MM.1S (cell line): ENCODE data around the gene TNP2.

ENCODE experiments used
- DNase-seq: peaks from one replicate; pipeline ENCODE4 v3.0.0-alpha.2; 2015
- H2AFZ ChIP-seq: fragments of 300-600 bp; sonication (generic); 2 replicates; pipeline ENCODE4 v1.6.0; 2016; ENCODE audit warnings: antibody characterized with exemption, low read length
- H3F3A ChIP-seq: fragments of 300-600 bp; sonication (generic); 2 replicates; pipeline ENCODE4 v1.6.1; 2016; ENCODE audit warnings: mild to moderate bottlenecking, antibody characterized with exemption, low read length, moderate library complexity, mixed read lengths; ENCODE audit not compliant: insufficient read depth
- H3K27ac ChIP-seq: fragments of 300-600 bp; sonication (generic); 2 replicates; pipeline ENCODE4 v1.5.1; 2016; ENCODE audit warnings: mild to moderate bottlenecking, low read length
- H3K27me3 ChIP-seq: fragments of 300-600 bp; sonication (generic); replicated peaks from 2 replicates; pipeline ENCODE4 v1.6.0; 2016; ENCODE audit warnings: low read length; ENCODE audit not compliant: insufficient read depth
- H3K36me3 ChIP-seq: fragments of 300-600 bp; sonication (generic); replicated peaks from 2 replicates; pipeline ENCODE4 v1.6.1; 2016; ENCODE audit warnings: mild to moderate bottlenecking, low read length, mixed read lengths; ENCODE audit not compliant: insufficient read depth
- H3K4me1 ChIP-seq: fragments of 300-600 bp; sonication (generic); 2 replicates; pipeline ENCODE4 v1.6.1; 2016; ENCODE audit warnings: low read length, mixed read lengths
- H3K4me2 ChIP-seq: fragments of 300-600 bp; sonication (generic); 2 replicates; pipeline ENCODE4 v1.6.0; 2016; ENCODE audit warnings: low read depth, low read length
- H3K4me3 ChIP-seq: fragments of 300-600 bp; sonication (generic); 2 replicates; pipeline ENCODE4 v1.5.1; 2016; ENCODE audit warnings: low read length, mixed read lengths
- H3K79me2 ChIP-seq: fragments of 300-600 bp; sonication (generic); 2 replicates; pipeline ENCODE4 v1.6.1; 2016; ENCODE audit warnings: mixed run types, low read length, mixed read lengths
- H3K9ac ChIP-seq: fragments of 300-600 bp; sonication (generic); 2 replicates; pipeline ENCODE4 v1.6.1; 2016; ENCODE audit warnings: low read length, mixed read lengths
- H3K9me2 ChIP-seq: fragments of 300-600 bp; sonication (generic); replicated peaks from 2 replicates; pipeline ENCODE4 v1.6.1; 2016; ENCODE audit warnings: mild to moderate bottlenecking, low read length, mixed read lengths; ENCODE audit not compliant: insufficient read depth
- H3K9me3 ChIP-seq: fragments of 300-600 bp; sonication (generic); replicated peaks from 2 replicates; pipeline ENCODE4 v1.6.1; 2016; ENCODE audit warnings: mild to moderate bottlenecking, low read length, mixed read lengths; ENCODE audit not compliant: insufficient read depth
- H4K20me1 ChIP-seq: fragments of 300-600 bp; sonication (generic); 2 replicates; pipeline ENCODE4 v1.6.1; 2016; ENCODE audit warnings: mild to moderate bottlenecking, low read length, moderate library complexity, mixed read lengths; ENCODE audit not compliant: insufficient read depth
- EZH2 ChIP-seq: fragments of 300-600 bp; sonication (generic); optimal IDR thresholded peaks from 2 replicates; pipeline ENCODE3; 2017; ENCODE audit warnings: low read depth, mild to moderate bottlenecking, antibody characterized with exemption, low read length, mixed read lengths
- EZH2phosphoT487 ChIP-seq: fragments of 300-600 bp; sonication (generic); IDR thresholded peaks from 2 replicates; pipeline ENCODE4 v1.6.1; 2018; ENCODE audit warnings: antibody characterized with exemption, low read length
- TF ChIP-seq, protein P1 (sequence below): fragments of 300-600 bp; sonication (generic); IDR thresholded peaks from 2 replicates; pipeline ENCODE4 v1.5.1; 2016; ENCODE audit warnings: antibody characterized with exemption, low read length, mixed read lengths

Gene TNP2

DNA sequence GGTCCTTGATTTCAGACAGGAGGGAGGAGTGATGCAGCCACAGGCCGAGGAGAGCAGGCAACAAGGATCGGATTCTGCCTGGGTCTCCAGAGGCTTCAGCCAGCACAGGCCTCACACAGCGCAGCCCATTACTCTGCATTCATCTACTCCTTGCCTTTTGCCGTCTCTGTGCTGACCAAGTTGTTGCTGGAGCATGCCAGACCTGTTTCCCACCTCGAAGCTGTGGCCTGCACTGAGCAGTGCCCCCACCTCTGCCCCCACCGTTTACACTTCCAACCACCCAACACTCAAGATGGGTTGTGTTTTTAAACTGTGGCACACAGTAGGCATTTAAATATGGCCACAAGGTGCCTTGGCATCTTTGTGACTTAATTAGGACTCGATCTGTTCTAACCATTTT lies 5.8 kb upstream of the TNP2 start:
- TF ChIP-seq EZH2 (no peak), EZH2phosphoT487 (no peak)
- TF ChIP-seq, protein P1, sequence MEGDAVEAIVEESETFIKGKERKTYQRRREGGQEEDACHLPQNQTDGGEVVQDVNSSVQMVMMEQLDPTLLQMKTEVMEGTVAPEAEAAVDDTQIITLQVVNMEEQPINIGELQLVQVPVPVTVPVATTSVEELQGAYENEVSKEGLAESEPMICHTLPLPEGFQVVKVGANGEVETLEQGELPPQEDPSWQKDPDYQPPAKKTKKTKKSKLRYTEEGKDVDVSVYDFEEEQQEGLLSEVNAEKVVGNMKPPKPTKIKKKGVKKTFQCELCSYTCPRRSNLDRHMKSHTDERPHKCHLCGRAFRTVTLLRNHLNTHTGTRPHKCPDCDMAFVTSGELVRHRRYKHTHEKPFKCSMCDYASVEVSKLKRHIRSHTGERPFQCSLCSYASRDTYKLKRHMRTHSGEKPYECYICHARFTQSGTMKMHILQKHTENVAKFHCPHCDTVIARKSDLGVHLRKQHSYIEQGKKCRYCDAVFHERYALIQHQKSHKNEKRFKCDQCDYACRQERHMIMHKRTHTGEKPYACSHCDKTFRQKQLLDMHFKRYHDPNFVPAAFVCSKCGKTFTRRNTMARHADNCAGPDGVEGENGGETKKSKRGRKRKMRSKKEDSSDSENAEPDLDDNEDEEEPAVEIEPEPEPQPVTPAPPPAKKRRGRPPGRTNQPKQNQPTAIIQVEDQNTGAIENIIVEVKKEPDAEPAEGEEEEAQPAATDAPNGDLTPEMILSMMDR, result no peak

DNA sequence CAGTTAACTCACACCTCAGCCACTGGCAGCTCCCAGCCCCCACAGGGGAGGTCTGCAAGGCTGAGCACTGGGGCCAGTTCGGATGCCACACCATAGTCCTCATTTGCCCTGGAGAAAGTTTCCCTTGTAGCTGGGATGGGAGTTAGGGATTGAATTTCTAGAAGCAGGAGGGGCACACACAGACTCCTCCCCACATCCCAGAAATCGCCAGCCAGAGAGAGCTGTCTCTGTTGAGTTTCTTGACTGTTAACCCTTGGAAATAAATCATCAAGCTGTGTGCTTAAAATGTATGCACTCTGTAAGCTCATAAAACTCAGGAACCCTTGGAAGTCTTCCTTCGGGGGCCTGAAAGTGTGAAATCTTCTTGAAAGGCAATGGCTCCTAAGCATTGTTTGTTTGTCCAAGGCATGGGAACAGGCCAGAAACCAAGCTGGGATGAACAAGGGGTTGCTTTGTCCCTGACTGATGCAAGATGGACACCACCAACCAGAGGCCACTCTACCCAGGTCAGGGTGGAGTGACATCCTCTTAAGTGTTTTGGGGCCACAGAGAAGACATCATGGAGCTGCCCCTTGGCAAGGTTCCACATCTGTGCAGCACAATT lies 4.7 kb upstream of the TNP2 start:
- Histone ChIP-seq H3K9me3 (no peaks in the 10 kb centered on the region), H4K20me1 (no peaks in the 10 kb centered on the region), H2AFZ (no peak overlapping the region), H3K79me2 (no peaks in the 10 kb centered on the region), H3K9me2 (no peaks in the 10 kb centered on the region), H3K4me3 (no peak overlapping the region), H3K4me2 (no peak overlapping the region), H3K4me1 (no peaks in the 10 kb centered on the region), H3K9ac (no peak overlapping the region), H3F3A (no peaks in the 10 kb centered on the region), H3K27ac (no peak overlapping the region), H3K36me3 (no peaks in the 10 kb centered on the region), H3K27me3 (peaks cover 14% of the 10 kb centered on the region; the same call in 1 of the 2 replicates)
- TF ChIP-seq EZH2 (no peak), EZH2phosphoT487 (no peak)
- TF ChIP-seq, protein P1, result no peak
- no peak for DNase-seq

More for the DNA sequence above, 5.8 kb upstream of the TNP2 start:
- Histone ChIP-seq H2AFZ (no peak overlapping the region), H3K27me3 (peaks cover 14% of the 10 kb centered on the region; the same call in 1 of the 2 replicates), H3K9ac (no peak overlapping the region), H3K79me2 (no peaks in the 10 kb centered on the region), H3K9me3 (no peaks in the 10 kb centered on the region), H3K4me2 (no peak overlapping the region), H3K4me1 (0 out of 2 replicates have a peak, but pooled peaks cover 5% of the 10 kb centered on the region), H3K27ac (no peak overlapping the region), H3K4me3 (no peak overlapping the region), H3K9me2 (no peaks in the 10 kb centered on the region), H4K20me1 (no peaks in the 10 kb centered on the region), H3F3A (no peaks in the 10 kb centered on the region), H3K36me3 (no peaks in the 10 kb centered on the region)
- no peak for DNase-seq

DNA sequence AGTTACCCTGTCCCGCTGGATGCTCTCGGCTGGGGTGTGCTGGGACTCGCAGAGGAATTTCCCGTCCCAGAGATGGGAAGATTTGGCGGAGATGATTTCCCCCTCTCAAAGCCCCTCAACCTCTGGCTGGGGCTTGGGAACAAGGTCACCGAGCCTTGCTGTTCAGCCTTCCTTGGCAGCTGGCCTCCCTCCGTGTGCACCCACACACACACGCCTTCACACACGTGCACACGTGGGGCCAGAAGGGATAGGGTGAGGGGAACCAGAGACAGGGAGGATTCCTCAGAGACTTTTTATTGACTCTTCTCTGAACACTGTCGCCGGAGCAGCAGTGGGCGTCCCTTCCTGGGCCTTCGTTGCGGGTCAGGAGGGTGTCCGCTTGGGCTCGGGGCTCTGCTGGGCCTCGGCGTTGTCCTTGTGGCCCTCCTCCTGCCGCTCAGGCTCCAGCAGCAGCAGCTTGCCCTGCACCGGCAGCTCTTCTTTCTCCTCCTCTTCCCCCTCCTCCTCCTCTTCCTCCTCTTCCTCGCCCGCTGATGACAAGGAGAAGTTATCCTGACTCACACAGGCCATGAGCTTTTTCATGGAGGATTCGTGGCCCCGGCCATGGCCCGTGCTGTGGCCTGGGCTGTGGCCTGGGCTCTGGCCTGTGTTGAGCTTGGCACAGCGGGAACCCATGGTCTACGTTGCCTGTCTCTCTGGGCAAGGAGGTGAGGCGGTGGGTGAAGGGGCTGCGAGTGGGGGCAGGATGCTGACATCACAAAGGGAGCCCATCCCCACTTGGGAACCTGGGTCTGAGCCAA lies 4.0 kb upstream of the TNP2 start, which contains the start of gene PRM3:
Gene PRM3 (minus strand): TSS at position 709 of the 800 bp plus-strand sequence. CDS start 34 bp downstream, at position 675.
- no peaks in the 10 kb centered on the region for H3K9me3 ChIP-seq
- H3F3A ChIP-seq, result no peaks in the 10 kb centered on the region
- no peak within 1 kb of the TSS for H3K4me3 ChIP-seq
- H3K36me3 ChIP-seq, result no peaks in the 10 kb centered on the region
- H3K79me2 ChIP-seq, result no peaks in the 10 kb centered on the region
- no peaks in the 10 kb centered on the region for H4K20me1 ChIP-seq
- no peaks in the 10 kb centered on the region for H3K9me2 ChIP-seq
- no peak within 1 kb of the TSS for H3K9ac ChIP-seq
- H3K27ac ChIP-seq, result no peak within 1 kb of the TSS
- no peak within 1 kb of the TSS for H2AFZ ChIP-seq
- no peak for TF ChIP-seq EZH2phosphoT487
- TF ChIP-seq, protein P1, result no peak
- TF ChIP-seq EZH2, result no peak
- H3K4me2 ChIP-seq, result no peak within 1 kb of the TSS
- H3K27me3 ChIP-seq, result peaks cover 21% of the 10 kb centered on the region; the same call in 1 of the 2 replicates
- no peaks in the 10 kb centered on the region for H3K4me1 ChIP-seq
- no peak for DNase-seq
